ENCODE data around the gene RETN.

Gene RETN

DNA sequence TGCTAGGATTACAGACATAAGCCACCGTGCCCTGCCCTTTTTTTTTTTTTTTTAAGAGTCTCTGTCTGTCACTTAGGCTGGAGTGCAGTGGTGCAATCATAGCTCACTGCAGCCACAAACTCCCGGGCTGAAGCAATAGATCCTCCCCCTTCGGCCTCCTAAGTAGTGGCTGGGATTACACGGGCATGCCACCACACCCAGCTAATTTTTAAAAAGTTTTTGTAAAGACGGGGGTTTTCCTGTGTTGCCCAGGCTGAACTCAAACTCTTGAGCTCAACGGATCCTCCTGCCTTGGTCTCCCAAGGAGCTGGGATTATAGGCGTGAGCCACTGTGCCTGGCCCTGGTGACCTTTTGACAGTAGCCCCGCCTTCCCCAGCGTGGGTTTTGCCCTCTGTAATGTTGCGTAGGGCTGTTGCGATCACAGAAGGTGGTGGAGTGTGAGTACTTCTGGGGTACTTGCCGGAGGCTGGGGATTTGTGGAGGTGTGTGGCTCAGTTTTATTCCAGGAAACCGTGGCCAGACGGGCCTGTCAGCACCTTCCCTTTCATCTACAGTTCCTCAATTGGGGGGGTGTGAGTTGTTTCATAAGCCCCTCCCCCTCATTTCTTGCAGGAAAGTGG lies 11.6 kb upstream of the RETN start:
- no peak for TF ChIP-seq CTCF (IDR thresholded peaks at IDR 0.05; ENCODE audit: low read depth, low read length)
- no peaks in the 10 kb centered on the region for H3K36me3 ChIP-seq
- no peak for DNase-seq
- no peaks in the 10 kb centered on the region for H3K27me3 ChIP-seq (ENCODE audit: insufficient read depth, low read depth, severe bottlenecking)
- H3K27ac ChIP-seq, result no peak overlapping the region
- H3K4me3 ChIP-seq (ENCODE audit: low read depth, low read length), result no peak overlapping the region
- H3K9me3 ChIP-seq (ENCODE audit: severe bottlenecking), result no peaks in the 10 kb centered on the region

GRCh38 chr19:7658219-7658686 lies 10.6 kb upstream of the RETN start:
- Histone ChIP-seq H3K27me3 (ENCODE audit: insufficient read depth, low read depth, severe bottlenecking) (no peaks in the 10 kb centered on the region), H3K36me3 (no peaks in the 10 kb centered on the region), H3K9me3 (ENCODE audit: severe bottlenecking) (no peaks in the 10 kb centered on the region), H3K27ac (no peak overlapping the region), H3K4me3 (ENCODE audit: low read depth, low read length) (no peak overlapping the region)
- no peak for DNase-seq
- no peak for TF ChIP-seq CTCF (IDR thresholded peaks at IDR 0.05; ENCODE audit: low read depth, low read length)

- Histone ChIP-seq H3K36me3 (no peaks in the 10 kb centered on the region), H3K27me3 (ENCODE audit: insufficient read depth, low read depth, severe bottlenecking) (no peaks in the 10 kb centered on the region), H3K4me3 (ENCODE audit: low read depth, low read length) (no peak overlapping the region), H3K27ac (no peak overlapping the region), H3K9me3 (ENCODE audit: severe bottlenecking) (no peaks in the 10 kb centered on the region)
- DNase-seq, result no peak
- TF ChIP-seq CTCF (IDR thresholded peaks at IDR 0.05; ENCODE audit: low read depth, low read length), result no peak
Measured at GRCh38 chr19:7661744-7662538, 6.9 kb upstream of the RETN start.

DNA sequence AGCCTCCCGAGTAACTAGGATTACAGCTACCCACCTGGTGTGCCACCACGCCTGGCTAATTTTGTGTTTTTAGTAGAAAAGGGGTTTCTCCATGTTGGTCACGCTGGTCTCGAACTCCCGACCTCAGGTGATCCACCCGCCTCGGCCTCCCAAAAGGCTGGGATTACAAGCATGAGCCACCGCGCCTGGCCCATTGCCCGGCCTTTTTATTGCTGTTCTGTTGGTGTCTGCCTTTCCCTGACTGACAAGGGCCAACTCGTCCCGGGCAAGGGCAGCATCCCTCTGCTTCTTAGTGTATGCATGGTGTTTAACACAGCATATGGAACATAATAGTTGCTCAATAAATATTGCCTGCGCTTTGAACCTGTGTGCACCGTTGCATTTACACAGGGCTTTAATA lies 6.2 kb upstream of the RETN start:
- H3K27me3 ChIP-seq (ENCODE audit: insufficient read depth, low read depth, severe bottlenecking), result no peaks in the 10 kb centered on the region
- no peak for TF ChIP-seq CTCF (IDR thresholded peaks at IDR 0.05; ENCODE audit: low read depth, low read length)
- H3K27ac ChIP-seq, result no peak overlapping the region
- H3K4me3 ChIP-seq (ENCODE audit: low read depth, low read length), result no peak overlapping the region
- DNase-seq, result no peak
- no peaks in the 10 kb centered on the region for H3K9me3 ChIP-seq (ENCODE audit: severe bottlenecking)
- H3K36me3 ChIP-seq, result no peaks in the 10 kb centered on the region

DNA sequence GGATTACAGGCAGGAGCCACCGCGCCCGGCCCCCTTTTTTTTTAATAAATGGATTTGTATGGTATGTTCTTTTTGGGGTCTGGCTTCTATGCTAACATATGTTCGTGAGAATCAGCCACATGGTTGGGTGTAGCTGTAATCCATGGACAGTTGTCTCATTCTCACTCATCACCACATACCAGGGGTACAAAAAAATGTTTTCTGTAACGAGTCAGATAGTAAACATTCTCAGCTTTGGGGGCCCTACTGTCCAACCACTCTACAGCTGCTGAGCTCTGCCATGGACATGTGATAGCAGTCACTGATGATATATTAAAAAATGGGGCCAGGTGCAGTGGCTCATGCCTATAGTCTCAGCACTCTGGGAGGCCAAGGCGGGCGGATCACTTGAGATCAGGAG lies 5.1 kb upstream of the RETN start:
- Histone ChIP-seq H3K4me3 (ENCODE audit: low read depth, low read length) (no peak overlapping the region), H3K9me3 (ENCODE audit: severe bottlenecking) (no peaks in the 10 kb centered on the region), H3K36me3 (no peaks in the 10 kb centered on the region), H3K27me3 (ENCODE audit: insufficient read depth, low read depth, severe bottlenecking) (no peaks in the 10 kb centered on the region), H3K27ac (no peak overlapping the region)
- DNase-seq, result no peak
- TF ChIP-seq CTCF (IDR thresholded peaks at IDR 0.05; ENCODE audit: low read depth, low read length), result no peak

Measured in WERI-Rb-1 (cell line).